ENCODE results near the gene AP5M1.

DNA sequence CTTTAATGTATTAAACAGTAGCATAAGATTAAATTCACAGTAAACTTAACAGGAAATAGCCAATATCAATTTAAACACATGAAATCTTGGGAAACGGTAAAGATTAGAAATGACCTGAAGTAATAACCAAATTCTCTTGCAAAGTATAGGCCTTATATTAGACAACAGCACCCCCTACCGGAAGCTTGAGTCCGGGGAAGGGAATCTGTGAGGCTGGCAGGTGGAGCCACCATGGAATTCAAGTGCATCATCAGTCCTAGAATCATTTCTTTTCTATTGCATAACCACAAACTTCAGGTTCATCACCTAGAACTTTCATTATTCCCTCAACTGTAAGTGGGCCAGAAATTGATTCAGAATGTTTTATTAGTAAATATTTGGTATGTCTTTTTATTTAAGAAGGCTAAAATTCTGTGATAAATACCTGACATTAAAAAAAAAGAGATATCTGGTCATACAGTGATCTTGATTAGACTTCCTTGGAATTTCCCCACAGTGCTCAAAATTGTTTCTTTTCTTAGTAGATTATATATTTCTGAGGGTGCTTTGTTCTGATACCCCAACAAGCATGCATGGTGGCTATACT lies 48.6 kb downstream of the AP5M1 start:
- no peak for TF ChIP-seq EZH2phosphoT487 (IDR thresholded peaks at IDR 0.05; ENCODE audit: insufficient read depth, low read depth)
- TF ChIP-seq EZH2 (IDR thresholded peaks at IDR 0.05; ENCODE audit: insufficient read depth, poor library complexity, severe bottlenecking) = no peak

Data from GM23248 (cell line).